Prostate gland (tissue), 2 donors: ENCODE measurements around the gene TIMM17B.

Source experiments
- CTCF ChIP-seq, 4 experiments: fragments of 200-600 bp in 2 of 4; fragments of 450-650 bp in 2 of 4; sonication (generic) in 2 of 4; IDR thresholded peaks; 1 replicate in 3 of 4; 2 replicates in 1 of 4; pipeline ENCODE4 v1.5.1; 2016 to 2019; ENCODE audit warnings: antibody characterized with exemption in 4 of 4, mild to moderate bottlenecking in 2 of 4, moderate library complexity in 2 of 4
- POLR2A ChIP-seq: fragments of 450-650 bp; IDR thresholded peaks from one replicate; pipeline ENCODE4 v1.6.1; 2016; ENCODE audit warnings: antibody characterized with exemption, mild to moderate bottlenecking
- POLR2AphosphoS5 ChIP-seq: sonication (generic); formaldehyde crosslinking; IDR thresholded peaks from one replicate; pipeline ENCODE4 v1.6.1; 2017; ENCODE audit warnings: antibody characterized with exemption

DNA sequence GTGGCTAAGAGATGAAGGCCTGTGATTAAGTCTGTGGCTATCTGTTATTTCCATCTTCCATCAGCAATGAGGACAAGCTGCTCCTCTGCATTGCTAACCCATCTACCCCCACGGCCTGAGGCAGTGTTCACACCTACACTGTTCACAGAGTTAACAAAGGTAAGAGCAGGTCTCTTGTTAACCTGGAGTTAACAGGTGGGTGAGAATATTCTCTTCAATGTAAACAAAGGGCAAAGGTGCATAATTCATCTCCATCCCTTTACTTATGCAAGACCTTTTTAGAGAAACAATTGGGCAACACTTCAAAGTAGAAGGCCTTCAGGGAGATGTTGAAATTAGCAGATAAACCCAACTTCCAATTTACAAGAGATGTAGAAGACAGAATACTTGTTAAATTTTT, 11.0 kb upstream of the TIMM17B start:
- no peak for TF ChIP-seq CTCF (IDR thresholded peaks at IDR 0.05)
- no peak for TF ChIP-seq POLR2A
- TF ChIP-seq POLR2AphosphoS5, result no peak
